Right ventricle myocardium inferior (tissue), 1 donor: ENCODE results near the gene PSAT1. TPM values are rescaled to one million over a fixed set of nuclear protein-coding genes. Genes with fewer than 3 reads are reported as not detected.

ENCODE experiments used
- ATAC-seq: fragments of 200-7000 bp; cut with Tn5 transposase; one replicate; pipeline ENCODE4 v1.9.1; 2020; ENCODE audit warnings: mild to moderate bottlenecking, moderate library complexity
- DNase-seq: peaks from one replicate; pipeline ENCODE4 v3.0.0; 2021; ENCODE audit errors: missing footprints
- intact Hi-C: fragments of 100-400 bp; cut with DNase I; formaldehyde crosslinking; loops from one replicate; pipeline ENCODE4 v1.11.0; 2022
- total RNA-seq: library from RNA; stranded (reverse); fragmentation: NEBNext Ultra II Directional; extraction: Animal tissue kit (Norgen Biotek cat#: 25700); gene quantifications from one replicate; pipeline ENCODE4 v1.2.1, GENCODE V29; 2021
- donor health status: DM: no; HTN: yes; CAD: no; lungs with severe emphysema.

Gene PSAT1
- total RNA-seq, 1 donor from 2014 or later, result 1.4 TPM

- no peak for ATAC-seq
- intact Hi-C loops, result no loop called here
- no peak for DNase-seq
Observed at GRCh38 chr9:78354989-78355388, 58.1 kb downstream of the PSAT1 start.

- DNase-seq (no peak), ATAC-seq (no peak)
- intact Hi-C loops, result no loop called here
Observed at GRCh38 chr9:78356634-78357033, 59.7 kb downstream of the PSAT1 start.

- intact Hi-C loops, result no loop called here
- DNase-seq (no peak), ATAC-seq (no peak)
Observed at GRCh38 chr9:78357165-78357873, 60.4 kb downstream of the PSAT1 start.

- DNase-seq, result no peak
- ATAC-seq, result no peak
- intact Hi-C loops, result no loop called here
Observed at GRCh38 chr9:78358329-78359051, 61.6 kb downstream of the PSAT1 start.

GRCh38 chr9:78363221-78363620 is 66.3 kb downstream of the PSAT1 start:
- ATAC-seq (peak; percentile 54), DNase-seq (no peak)
- intact Hi-C loops, result no loop called here

- DNase-seq (no peak), ATAC-seq (no peak)
- intact Hi-C loops, result no loop called here
Observed at GRCh38 chr9:78365748-78366697, 69.1 kb downstream of the PSAT1 start.

- intact Hi-C loops, result no loop called here
- DNase-seq (no peak), ATAC-seq (no peak)
Observed at GRCh38 chr9:78366827-78367226, 69.9 kb downstream of the PSAT1 start.

- intact Hi-C loops, result loop anchor here (2.0 kb wide), 1 partner anchor 107 kb away; no protein-coding TSS in a partner anchor
- DNase-seq, result no peak
- ATAC-seq, result no peak
Observed at GRCh38 chr9:78368236-78368635, 71.3 kb downstream of the PSAT1 start.

- intact Hi-C loops, result loop anchor here (2.0 kb wide), 1 partner anchor 109 kb away; no protein-coding TSS in a partner anchor
- DNase-seq, result peak; percentile 80
- no peak for ATAC-seq
Observed at GRCh38 chr9:78369639-78370219, 72.8 kb downstream of the PSAT1 start.

- intact Hi-C loops, result no loop called here
- DNase-seq (no peak), ATAC-seq (no peak)
Observed at GRCh38 chr9:78370991-78371390, 74.1 kb downstream of the PSAT1 start.

- ATAC-seq (no peak), DNase-seq (no peak)
- intact Hi-C loops, result no loop called here
Observed at GRCh38 chr9:78371981-78372380, 75.1 kb downstream of the PSAT1 start.

Other genes starting within 250 kb of the PSAT1 start
- 3.9 TPM for gene CEP78, start 61.0 kb upstream of the PSAT1 start, total RNA-seq